COLO668 (cell line): ENCODE data around the gene FAM131B.
"Not testable (repeated sequence)": the region's sequence is repeated elsewhere in the genome, so short reads cannot be mapped to it uniquely, and the experiment has no call there.

Experiments used
- DNase-seq: peaks from one replicate; lab custom pipeline; 2025; ENCODE audit not compliant: unreplicated experiment; lab: John Stamatoyannopoulos, UW

FAM131B gene

GRCh38 chr7:143362131-143363015 is at the start of gene FAM131B:
Gene FAM131B (minus strand): TSS chr7:143362713. CDS start chr7:143362603, 110 bp downstream.
- peak; percentile 23 for DNase-seq

- DNase-seq = no peak
Measured at GRCh38 chr7:143411976-143412708, 49.6 kb upstream of the FAM131B start.

GRCh38 chr7:143410521-143411004 is 48.0 kb upstream of the FAM131B start:
- no peak for DNase-seq

GRCh38 chr7:143408686-143409561 is 46.4 kb upstream of the FAM131B start, which contains the start of gene EPHA1:
Gene EPHA1 (minus strand): TSS chr7:143408856. CDS start chr7:143408805, 51 bp downstream.
- DNase-seq = peak; percentile 26

GRCh38 chr7:143408252-143408685 is 45.8 kb upstream of the FAM131B start:
- no peak for DNase-seq

- no peak for DNase-seq
Measured at GRCh38 chr7:143407287-143408251, 45.1 kb upstream of the FAM131B start.

GRCh38 chr7:143406002-143406357 is 43.5 kb upstream of the FAM131B start:
- DNase-seq = no peak

- no peak for DNase-seq
Measured at GRCh38 chr7:143405173-143406001, 42.9 kb upstream of the FAM131B start.

GRCh38 chr7:143402233-143402632 is 39.7 kb upstream of the FAM131B start:
- not testable (repeated sequence) for DNase-seq

- DNase-seq = no peak
Measured at GRCh38 chr7:143401265-143401664, 38.8 kb upstream of the FAM131B start.

- no peak for DNase-seq
Measured at GRCh38 chr7:143399642-143400041, 37.1 kb upstream of the FAM131B start.

- no peak for DNase-seq
Measured at GRCh38 chr7:143399151-143399550, 36.6 kb upstream of the FAM131B start.

GRCh38 chr7:143398616-143399015 is 36.1 kb upstream of the FAM131B start:
- no peak for DNase-seq

- DNase-seq = no peak
Measured at GRCh38 chr7:143397710-143398530, 35.4 kb upstream of the FAM131B start.

GRCh38 chr7:143396625-143397556 is 34.4 kb upstream of the FAM131B start:
- DNase-seq = no peak

- no peak for DNase-seq
Measured at GRCh38 chr7:143396182-143396581, 33.7 kb upstream of the FAM131B start.
